ENCODE results near the gene SLC5A2.
"Not testable (repeated sequence)": the region's sequence is repeated elsewhere in the genome, so short reads cannot be mapped to it uniquely, and the experiment has no call there.

Gene SLC5A2

DNA sequence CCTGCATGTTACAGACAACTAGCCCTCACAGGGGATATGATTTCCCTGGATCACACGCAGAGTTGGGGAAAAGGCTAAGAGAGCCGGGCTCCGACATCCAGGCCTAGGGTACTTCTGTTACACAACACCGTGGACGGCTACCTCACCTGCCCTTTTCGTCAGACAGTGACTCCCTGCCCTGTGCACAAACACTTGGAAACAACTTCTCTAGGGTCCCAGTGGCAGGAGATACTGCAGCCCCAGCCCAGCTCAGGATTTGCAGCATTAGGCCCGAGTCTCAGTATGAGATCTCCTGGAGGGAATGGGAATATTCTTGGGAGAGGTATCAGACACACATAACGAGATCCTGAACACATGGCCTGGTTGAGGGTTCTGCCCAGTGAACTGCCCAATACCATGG lies 17.0 kb downstream of the SLC5A2 start:
- no peak for DNase-seq

DNA sequence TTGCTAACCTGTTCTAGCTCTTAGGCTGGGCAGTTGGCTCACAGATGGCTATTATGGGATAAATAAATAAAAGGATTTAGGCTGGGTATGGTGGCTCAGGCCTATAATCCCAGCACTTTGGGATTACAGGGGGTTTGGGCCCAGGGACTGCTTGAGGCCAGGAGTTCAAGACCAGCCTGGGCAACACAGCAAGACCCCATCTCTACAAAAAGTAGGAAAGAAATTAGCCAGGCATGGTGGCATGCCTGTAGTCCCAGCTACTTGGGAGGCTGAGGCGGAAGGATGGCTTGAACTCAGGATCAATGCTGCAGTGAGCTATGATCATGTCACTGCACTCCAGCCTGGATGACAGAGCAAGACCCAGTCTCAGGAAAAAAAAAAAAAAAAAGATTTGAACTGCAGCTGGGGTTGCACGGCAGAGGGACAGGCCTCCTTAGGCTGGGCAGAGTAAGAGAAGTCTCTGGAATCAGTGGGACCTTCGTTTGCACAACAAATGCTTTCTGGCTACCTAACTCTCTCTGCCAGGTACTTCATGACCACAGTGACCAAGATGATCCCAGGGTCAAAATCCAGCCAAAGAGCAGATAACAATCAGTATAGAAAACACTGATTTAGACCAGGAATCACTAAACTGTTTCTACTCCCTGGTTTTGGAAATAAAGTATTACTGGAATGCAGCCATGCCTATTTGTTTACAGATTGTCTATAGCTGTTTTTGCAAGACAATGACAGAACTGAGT lies 18.5 kb downstream of the SLC5A2 start:
- no peak for DNase-seq

DNA sequence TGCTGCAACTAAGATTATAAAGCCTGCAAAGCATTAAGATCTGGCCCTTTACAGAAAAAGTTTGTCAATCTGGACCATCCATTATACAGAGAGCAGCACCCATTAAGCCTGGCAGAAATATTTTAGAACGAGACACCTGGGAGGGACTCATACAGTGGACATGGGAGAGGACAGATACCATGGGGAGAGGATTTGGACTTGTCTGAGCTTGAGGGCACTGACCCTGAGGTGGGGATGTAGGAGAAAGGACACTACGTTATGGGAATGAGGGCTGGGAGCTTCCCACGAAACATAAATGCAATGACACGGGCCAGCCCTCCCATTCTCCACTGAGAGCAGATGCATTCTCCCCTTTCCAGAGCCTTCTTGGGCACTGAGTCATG lies 19.0 kb downstream of the SLC5A2 start:
- DNase-seq = no peak

DNA sequence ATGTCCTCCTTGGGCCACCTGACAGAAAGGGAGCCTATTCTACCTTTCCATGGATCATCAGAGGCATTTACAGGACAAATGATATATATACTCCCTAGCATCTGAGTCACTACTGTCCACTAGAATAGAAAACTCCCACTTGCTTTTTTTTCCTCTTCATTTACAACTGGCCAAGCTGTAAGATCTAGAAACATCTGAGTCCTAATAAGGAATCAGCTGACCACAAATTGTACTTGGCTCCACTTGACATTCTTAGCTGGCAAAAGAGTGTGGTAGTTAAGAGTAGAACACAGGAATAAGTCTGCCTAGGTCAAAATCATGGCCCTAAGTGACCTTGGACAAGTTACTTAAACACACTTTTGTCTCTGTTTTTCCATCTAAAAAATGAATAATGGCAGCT lies 20.1 kb downstream of the SLC5A2 start:
- DNase-seq = no peak

DNA sequence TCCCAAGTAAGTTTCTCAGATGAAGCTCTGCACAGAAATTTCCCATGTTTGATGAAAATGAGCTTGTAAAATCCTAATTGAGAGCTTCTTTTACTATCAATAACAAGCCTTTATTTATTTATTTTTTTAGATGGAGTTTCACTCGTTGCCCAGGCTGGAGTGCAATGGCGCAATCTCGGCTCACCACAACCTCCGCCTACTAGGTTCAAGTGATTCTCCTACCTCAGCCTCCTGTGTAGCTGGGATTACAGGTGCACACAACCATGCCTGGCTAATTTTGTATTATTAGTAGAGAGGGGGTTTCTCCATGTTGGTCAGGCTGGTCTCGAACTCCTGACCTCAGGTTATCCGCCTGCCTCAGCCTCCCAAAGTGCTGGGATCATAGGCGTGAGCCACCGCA lies 20.6 kb downstream of the SLC5A2 start:
- not testable (repeated sequence) for DNase-seq

DNA sequence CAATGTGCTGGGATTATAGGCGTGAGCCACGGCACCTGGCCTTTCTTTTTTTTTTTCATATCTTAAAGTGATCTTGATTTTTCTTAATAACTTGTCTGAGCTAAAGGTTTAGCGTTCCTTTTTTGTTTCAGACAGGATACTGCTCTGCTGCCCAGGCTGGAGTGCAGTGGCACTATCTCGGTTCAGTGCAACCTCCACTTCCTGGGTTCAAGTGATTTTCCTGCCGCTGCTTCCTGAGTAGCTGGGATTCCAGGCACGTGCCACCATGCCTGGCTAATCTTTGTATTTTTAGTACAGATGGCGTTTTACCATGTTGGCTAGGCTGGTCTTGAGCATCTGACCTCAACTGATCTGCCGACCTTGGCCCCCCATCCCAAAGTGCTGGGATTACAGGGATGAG lies 21.2 kb downstream of the SLC5A2 start:
- no peak for DNase-seq

DNA sequence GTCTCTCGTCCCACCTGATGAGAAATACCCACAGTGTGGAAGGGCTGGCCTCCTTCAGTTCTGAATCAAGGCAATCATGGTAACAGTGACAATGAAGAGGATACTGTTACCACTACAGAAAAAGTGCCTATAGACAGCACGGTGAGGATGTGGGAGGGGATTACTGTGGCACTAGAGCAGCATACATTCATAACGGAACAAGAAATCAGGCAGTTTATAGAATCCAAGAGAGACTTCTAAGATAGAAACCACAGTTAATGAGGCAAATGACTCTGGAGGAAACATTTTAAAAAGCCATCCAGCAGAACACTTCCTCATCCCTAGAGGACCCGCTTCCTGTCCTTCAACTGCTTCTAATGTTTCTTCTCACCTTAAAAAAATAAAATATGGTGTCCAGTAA lies 22.6 kb downstream of the SLC5A2 start:
- DNase-seq = peak in 1 of 2 experiments; percentile 18

DNA sequence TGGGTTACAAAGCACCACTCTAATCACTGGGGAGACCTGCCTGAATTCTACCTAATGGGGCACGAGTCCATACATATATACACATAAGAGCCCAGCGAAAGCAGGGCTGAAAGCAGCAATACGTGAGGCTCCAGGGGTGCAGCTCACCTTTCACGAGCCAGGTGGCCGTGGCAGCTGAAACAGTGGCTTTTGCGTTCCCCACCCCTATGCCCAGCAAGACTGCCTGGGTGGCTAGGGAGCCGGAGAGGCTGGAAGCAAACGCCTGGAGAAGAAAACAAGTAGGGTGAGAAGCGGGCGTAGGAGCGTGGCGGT lies 24.6 kb downstream of the SLC5A2 start:
- no peak for DNase-seq

DNA sequence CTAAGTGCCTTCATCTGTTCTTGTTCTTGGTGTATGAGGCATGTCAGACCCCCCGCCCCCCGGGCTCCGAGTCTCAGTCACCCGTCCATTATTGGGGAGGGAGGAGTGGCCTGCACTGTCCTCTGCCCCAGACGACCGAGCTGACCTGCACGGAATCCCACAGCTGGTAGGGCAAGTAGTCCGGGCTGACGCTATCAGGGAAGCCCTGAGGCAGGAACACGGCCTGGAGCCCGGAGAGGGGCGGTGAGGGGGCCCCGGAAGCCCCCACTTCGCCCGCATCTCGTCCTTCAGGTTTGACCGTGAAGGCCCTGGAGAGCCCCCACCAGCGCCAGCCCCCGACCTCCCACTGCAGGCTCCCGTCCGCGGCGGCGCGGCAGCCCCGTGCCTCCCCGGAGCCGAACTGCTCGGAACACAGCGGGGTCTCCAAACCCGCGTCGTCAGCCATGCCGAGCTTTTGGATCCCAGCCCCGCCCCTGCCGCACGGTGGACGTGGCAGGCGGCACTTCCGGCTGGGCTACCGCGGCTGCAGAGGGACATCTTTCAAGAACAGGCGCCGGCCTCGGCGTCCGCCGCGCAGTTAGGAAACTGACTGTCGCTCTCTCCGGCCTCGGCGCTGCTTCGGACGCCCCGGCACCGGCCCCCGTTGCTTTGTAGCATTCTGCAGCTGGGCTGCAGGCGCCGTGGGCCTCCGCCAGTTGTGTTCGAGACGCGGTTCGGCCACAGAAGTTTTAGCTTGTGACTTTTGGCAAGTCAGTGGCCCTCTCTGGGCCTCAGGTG lies 25.2 kb downstream of the SLC5A2 start, which contains the start of gene RUSF1:
Gene RUSF1 (minus strand): TSS at position 463 of the 777 bp plus-strand sequence. CDS start 18 bp downstream, at position 445.
- DNase-seq = peak; percentile 76 to 82

DNA sequence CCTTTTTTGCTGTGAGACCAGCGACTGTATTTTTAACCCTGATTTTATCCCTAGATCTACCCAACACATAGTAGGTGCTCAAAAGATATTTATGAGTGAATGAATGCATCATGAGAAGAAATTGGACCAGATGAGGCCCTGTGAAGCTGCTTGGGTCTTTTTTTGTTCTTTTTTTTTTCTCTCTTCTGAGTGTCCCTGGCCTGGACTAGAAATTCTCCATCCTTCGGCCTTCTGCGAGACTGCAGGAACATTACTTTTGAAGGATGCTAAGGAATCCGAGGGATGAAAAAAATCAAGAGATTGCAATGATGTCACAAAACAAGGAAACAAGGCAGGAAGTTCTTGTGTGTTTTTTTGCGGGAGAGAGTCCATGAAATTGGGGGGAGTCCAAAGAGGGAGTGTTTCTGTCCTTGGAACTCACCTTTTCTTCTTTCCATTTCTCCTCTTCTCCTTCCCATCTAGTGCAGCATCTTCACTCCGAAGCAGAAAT lies 25.8 kb downstream of the SLC5A2 start:
- DNase-seq = no peak

DNA sequence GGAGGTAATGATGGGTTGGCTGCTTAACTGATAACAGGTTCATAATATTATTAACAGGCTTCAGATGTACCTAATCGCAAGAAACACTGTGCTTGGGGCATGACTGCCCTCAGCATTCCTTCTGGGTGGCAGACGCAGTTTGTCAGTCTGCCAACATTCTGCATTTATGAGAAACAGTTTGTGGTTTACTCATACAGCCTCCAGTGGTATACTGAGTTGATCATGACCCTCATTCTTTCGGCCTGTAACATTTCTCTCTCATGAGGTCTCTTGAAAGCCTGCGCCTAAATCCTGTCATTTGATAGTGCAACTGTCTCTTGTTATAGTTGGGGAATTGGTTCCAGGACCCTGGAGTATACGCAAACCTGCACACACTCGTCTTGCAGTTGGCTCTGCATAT lies 30.2 kb downstream of the SLC5A2 start:
- no peak for DNase-seq

DNA sequence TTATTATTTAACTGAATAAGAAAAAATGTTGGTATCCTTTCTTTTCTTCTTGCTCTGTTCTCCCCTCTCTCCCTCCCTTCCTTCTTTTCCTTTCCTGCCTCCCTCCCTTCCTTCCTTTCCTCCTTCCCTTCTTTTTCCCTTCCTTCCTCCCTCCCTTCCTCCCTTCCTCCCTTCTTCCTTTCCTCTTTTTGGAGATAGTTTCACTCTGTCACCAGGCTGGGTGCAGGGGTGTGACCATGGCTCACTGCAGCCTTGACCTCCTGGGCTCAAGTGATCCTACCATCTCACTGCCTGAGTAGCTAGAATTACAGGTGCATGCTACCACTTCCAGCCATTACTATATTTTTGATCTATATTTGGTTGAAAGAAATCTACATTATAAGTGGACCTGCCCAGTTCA lies 31.0 kb downstream of the SLC5A2 start:
- no peak for DNase-seq

DNA sequence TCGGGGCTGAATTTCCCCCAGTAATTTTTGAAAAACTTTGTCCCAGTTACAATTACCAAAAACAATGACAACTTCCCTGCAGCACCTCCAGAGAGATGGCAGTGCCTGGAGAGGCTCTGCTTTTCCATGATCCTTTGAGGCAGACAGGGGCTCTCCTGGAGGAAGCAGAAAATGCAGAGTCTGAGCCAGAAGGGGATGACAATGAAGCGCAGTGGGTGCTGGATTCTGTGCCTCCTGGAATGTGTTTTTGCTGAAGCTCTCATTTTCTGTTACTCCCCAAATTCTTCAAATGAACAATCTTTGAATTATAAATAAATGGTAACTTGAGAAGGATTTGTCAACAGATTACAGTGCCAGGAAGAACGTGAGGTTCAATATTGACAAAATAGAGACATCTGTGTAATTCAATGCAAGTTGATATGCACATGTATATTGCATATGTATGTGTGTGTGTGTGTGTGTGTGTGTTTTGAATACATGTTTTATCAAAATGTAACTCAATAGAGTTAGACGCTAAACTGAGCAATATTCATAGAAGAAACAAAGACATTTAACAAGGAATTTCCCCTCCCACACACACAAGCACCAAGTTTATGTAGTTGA lies 35.0 kb downstream of the SLC5A2 start:
- no peak for DNase-seq

DNA sequence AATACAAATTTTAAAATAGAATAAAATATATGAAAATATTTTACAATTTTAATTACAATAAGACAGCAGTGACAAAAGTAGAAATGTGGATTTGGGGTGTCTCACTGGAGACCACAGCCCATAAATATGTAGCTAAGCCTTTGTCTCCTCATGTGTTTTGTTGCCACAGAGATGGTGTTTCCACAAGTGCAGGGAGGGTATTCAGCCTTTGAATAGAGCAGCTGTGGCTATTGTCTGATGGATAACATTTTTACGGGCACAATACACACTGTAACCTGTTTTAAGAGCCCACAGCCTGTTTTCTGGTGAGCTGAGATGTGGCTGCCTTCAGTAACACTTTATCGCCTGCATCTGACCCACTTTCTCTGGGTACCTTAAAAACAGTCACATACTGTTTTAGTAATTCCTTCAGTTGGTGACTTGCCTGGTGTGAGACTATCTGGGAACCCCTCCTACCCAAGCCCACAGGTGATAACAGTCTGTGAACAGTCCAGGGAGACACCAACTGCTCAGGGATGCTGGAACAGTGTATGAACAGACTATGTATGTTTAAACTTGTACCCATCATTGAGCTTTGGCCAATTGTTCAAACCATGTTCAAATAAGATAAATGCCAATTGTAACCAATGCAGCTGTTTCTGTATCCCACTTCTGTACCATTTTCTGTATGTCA lies 37.0 kb downstream of the SLC5A2 start:
- no peak for DNase-seq

DNA sequence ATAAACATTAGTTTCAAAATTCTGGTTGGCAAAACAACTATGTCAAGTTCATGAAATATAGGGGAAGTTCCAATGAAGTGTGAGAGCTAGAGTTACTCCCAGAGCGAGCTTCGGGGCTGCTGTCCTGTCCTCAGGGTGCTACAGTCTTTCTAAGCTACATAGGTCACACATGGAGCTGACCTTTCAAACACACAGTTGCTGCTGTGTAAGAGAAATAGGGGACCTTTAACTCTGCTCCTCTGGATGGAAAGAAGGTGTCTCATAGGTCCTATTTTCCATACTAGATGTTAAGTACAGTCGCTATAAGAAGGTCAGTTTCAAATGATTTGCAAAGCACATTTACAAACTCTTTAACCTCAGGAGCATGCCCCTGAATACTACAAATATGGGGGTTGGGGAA lies 38.4 kb downstream of the SLC5A2 start:
- DNase-seq = no peak

DNA sequence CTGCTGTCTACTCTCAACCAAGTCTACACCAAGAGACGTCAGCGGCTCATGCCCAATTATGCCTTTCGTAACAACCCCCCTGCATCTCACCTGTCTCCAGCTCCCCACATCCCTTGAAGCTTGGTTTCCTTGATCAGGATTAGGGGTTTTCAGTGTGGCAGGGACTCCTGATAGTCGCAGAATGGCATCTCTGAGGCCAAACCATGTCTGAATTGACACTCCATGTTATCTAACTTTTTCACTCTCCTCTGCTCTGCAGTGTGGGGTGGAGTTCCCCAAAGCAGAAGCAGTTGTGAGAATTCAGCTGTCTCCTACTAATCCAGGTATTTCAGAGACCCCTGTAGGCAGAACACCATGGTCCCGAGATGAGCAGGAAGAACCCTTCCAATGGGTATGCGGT lies 39.1 kb downstream of the SLC5A2 start:
- no peak for DNase-seq

DNA sequence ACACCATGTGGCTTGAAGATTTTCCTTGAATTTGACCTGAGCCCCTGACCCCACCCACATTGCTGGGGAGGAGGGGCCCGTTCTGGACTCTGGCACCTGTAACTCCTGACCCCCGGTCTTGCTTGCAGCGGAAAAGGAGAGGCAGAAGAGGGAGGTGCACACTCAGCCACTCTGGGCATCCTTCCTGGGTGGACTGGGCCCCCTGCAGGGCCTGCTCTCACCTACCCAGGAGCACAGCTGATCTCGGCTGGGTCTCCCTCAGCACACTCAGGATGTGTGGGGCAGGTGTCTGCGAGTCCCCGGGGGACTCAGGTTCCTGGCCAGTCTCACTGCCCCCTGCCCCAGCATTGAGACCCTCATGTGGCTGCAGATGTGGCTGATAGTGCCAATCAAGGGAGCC lies 40.8 kb downstream of the SLC5A2 start:
- not testable (repeated sequence) for DNase-seq

DNA sequence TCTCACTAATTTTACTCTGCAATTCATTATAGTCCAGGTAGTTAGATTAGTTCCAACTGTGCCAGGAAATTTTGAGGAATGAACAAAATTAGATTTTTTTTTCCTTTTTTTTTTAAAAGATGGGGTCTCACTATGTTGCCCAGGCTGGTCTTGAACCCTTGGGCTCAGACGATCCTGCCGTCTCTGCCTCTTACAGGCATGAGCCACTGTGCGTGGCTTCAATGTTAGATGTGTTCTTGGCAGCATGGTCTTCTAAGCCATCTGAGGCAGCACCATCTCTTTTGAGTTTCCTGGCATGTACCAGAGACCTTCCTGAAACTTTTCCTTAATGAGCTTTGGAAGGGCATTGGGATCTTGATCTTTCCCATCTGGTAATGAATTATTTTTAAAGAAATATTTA lies 42.2 kb downstream of the SLC5A2 start:
- no peak for DNase-seq

DNA sequence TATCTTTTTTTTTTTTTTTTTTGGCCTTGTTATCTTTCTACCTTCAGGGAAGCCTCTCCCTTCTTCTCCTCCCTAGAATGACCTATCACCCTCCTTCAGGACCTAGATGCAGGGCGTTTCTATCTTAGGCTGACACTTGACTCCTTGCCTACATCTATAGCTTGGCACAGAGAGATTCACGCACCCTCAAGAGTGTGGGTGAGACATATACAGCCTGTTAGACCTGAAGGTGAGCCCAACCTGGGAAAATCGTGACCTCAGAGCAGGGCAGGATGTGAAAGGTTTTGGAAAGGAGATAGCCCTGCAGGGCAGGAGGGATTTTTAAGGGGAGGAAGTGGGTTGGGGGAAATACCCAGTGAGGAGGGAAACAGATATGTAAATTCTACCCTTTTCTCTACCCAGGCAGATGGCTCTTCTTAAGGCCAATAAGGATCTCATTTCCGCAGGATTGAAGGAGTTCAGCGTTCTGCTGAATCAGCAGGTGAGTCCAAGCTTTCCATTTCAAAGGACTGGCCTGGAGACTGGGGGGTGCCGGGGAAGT lies 44.9 kb downstream of the SLC5A2 start, which contains the start of gene AHSP:
Gene AHSP (plus strand): TSS at position 167 of the 541 bp plus-strand sequence. CDS start 240 bp downstream, at position 407.
- no peak for DNase-seq

DNA sequence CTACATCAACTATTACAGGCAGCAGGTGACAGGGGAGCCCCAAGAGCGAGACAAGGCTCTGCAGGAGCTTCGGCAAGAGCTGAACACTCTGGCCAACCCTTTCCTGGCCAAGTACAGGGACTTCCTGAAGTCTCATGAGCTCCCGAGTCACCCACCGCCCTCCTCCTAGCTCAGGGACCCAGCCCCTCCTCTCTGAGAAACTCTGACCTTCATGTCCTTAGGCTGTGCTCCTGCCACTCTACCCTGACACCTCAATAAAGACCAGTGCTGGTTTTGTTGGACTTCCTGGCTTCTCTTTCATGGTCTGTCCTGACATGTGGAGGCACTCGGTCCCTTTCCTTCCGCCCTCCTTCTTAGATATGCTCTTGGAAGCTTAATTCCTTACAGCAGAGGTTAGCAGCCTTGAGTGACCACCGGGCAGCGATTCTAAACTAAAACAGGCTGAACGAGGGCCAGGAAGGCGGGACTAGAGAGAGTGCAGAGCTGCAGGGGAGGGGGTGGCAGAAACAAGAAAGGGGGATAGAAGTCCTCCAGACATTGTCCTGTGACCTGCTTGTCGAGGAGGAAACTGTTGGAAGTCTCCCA lies 45.7 kb downstream of the SLC5A2 start:
- DNase-seq = no peak

DNA sequence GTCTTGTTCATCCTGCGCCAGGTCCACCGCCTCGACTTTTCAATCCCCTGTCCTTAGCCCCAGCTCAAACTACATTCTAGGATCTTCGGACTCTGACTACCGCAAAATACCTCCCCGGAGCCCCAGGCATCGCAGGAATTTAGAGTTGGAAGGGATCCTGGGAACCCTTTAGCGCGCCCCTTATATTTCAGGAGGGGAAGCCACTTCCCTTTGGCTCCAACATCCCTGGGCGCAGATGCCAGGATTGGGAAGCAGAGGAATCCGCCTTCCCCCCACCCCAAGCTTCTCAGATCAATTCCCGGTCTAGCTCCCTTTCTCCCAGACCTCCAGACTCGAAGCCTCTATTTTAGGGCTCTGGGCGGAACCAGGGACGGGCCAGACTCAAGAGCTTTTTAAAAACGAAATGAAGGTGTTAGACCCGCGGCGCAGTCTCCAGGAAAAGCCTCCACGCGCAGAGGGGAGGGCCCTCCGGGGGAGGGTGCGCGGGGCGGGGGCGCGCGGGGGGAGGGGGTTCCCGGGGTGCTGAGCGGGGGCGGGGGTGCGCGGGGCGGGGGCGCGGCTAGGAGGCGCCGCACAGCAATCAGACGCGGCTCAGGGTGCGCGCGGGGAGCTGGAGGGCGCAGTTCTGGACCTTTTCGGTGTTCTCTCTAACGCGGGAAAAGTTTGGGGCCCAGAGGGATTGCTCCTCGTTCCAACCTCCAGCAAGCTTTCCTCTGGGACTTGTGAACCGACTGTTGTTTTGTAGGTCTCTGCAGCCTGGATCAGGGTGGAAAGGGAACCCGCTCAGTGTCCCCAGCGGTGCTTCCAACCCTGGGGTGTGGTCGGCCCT lies 46.4 kb downstream of the SLC5A2 start:
- no peak for DNase-seq

DNA sequence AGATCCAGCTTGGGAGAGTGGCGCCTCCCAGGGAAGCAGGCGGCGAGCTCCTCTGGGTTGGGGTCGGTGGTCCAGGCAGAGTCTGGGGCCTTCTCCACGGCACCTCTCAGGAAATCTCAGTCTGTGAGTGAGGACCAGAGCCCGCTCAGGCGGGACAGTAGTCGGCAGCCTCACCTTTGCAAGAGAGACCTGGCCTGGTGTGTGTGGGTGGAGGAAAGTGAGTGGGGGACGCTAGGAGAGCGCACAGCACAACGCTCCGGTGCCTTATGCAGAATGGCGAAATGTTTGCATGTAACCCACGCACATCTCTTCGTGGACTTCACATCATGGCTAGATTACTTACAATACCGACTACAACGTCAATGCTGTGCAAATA lies 47.0 kb downstream of the SLC5A2 start:
- DNase-seq = no peak
